HG03460 (cell line): ENCODE measurements around the gene SLC9C2.

Experiments used
- ATAC-seq: cut with Tn5 transposase; IDR thresholded peaks from one replicate; pipeline ENCODE4 v1.9.1; 2021; ENCODE audit not compliant: unreplicated experiment

SLC9C2 gene

DNA sequence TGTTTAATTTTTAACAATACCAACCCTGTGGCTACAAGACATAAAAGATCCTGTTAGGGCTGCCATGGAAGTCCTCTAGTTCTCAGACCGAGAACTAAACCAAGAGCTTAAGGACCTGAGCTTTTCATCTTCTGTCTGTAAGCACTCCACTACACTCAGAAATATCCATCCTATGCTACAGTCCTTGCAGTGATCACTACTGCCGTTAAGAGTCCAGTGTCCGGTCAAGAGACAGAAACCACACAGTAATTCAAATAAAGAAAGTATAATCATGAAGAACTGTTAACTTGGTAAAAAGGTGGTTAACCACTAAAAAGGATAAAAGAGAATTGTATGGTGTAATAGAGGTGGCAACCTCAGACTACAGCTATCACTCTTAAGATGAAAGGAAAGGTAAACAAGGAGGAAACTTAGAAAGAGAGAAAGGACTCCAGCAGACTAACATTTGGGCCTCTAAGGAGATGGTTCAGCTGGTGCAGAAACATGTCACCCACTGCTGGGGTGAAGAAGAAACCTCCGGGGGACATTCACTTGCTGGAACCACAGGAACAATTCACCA, 147.8 kb downstream of the SLC9C2 start:
- no peak for ATAC-seq

DNA sequence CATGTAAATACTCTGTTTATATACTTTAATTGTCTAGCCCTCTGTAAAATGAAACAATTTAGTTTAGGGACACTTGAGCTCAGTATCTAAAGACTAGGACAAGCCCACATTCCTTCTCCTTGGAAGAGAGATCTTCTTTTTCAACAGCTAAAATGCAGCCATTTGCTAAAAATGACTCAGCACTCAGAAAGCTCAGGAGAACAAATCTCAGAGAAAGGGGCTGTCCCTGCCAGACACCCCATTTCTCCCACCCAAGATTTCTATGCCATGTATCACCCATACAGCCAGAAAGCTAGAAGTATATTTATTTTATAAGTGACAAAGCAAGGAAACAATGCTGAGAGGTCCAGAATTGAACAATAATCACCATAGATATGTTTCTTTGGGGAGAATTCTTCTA, 148.9 kb downstream of the SLC9C2 start:
- ATAC-seq: no peak

DNA sequence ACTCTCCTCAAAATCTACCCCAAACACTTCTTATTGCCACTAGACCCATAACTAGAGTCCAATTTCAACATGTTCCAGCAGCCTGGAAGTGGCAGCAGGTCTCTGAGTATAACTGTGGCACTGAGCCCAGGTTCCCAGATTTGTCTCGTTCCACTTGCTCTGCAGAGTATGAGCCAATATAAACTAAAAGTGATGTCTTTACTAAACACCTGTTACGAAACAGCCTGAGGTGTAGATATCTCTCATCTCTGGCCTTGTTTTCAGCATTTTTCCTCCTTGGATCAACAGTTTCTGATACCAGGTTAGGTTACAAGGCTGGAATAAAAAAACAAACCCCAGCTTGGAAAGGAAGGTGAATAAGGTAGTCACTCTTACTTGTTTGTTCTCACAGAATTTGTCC, 150.9 kb downstream of the SLC9C2 start:
- ATAC-seq: no peak
